Measurements from ENCODE around the gene LYPD6. TPM values are rescaled to one million over a fixed set of nuclear protein-coding genes. Genes with fewer than 3 reads are reported as not detected.

The LYPD6 gene
- total and polyA plus RNA-seq, 2 donors (not counting 3 experiments of a cell fraction or from before 2014, with no cell fraction given) = 3.0 to 4.0 TPM

DNA sequence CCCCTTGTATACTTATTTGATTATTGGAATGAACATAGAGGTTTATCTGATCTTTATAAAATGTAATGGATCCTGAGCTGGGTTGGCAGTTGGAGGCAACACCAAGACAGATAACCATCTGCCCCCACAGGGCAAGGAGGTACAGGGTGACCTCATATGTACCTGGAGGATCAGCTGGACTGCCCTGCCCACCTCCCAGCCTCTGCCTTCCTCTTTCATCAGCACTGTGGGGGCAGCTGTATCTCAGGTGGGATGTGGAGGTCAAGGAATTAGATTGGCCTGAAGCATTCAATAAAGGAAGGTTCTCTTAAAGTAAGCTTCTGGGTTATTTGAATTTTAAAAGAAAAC is 92.6 kb downstream of the LYPD6 start:
- ChIA-PET CTCF (interaction anchor here (1.1 kb wide), 1 partner anchor 22 kb away, joined by 3 read pairs; no protein-coding TSS in a partner anchor), POLR2A (no interaction called here)
- Histone ChIP-seq H2AFZ (ENCODE audit: low read depth, low read length) (no peak overlapping the region), H3K4me2 (ENCODE audit: insufficient read depth, low read length) (no peak overlapping the region), H3K27ac (ENCODE audit: insufficient read depth, low read depth, low read length) (no peak overlapping the region), H3K9me3 (replicated peaks; ENCODE audit: control insufficient read depth, insufficient read depth, low read length) (no peaks in the 10 kb centered on the region), H3K4me3 (replicated peaks in 1 of 3; ENCODE audit: insufficient read depth in 1 of 3, low read depth in 1 of 3, low read length in 3 of 3) (no peak overlapping the region), H3K79me2 (ENCODE audit: control insufficient read depth, insufficient read depth, low read length) (no peaks in the 10 kb centered on the region), H4K20me1 (replicated peaks; ENCODE audit: control insufficient read depth, extremely low read depth, insufficient read depth, low read length) (no peaks in the 10 kb centered on the region), H3K9ac (replicated peaks; ENCODE audit: extremely low read depth, insufficient read depth, low read length) (no peak overlapping the region), H3K4me1 (ENCODE audit: control insufficient read depth, extremely low read depth, insufficient read depth, low read length) (peaks cover under 1% of the 10 kb centered on the region), H3K9me1 (replicated peaks; ENCODE audit: control insufficient read depth, extremely low read depth, insufficient read depth, low read length) (no peaks in the 10 kb centered on the region), H3K36me3 (ENCODE audit: control insufficient read depth in 2 of 2, extremely low read depth in 1 of 2, insufficient read depth in 2 of 2, low read length in 2 of 2) (no peaks in the 10 kb centered on the region), H3K27me3 (ENCODE audit: control insufficient read depth in 2 of 2, insufficient read depth in 2 of 2, low read length in 2 of 2) (no peaks in the 10 kb centered on the region)
- no peak for FAIRE-seq
- TF ChIP-seq, protein P1, sequence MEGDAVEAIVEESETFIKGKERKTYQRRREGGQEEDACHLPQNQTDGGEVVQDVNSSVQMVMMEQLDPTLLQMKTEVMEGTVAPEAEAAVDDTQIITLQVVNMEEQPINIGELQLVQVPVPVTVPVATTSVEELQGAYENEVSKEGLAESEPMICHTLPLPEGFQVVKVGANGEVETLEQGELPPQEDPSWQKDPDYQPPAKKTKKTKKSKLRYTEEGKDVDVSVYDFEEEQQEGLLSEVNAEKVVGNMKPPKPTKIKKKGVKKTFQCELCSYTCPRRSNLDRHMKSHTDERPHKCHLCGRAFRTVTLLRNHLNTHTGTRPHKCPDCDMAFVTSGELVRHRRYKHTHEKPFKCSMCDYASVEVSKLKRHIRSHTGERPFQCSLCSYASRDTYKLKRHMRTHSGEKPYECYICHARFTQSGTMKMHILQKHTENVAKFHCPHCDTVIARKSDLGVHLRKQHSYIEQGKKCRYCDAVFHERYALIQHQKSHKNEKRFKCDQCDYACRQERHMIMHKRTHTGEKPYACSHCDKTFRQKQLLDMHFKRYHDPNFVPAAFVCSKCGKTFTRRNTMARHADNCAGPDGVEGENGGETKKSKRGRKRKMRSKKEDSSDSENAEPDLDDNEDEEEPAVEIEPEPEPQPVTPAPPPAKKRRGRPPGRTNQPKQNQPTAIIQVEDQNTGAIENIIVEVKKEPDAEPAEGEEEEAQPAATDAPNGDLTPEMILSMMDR (IDR thresholded peaks at IDR 0.05; ENCODE audit: extremely low read depth in 1 of 2, insufficient read depth in 1 of 2, low read depth in 1 of 2, low read length in 2 of 2) = no peak
- TF ChIP-seq POLR2A (IDR thresholded peaks at IDR 0.05; ENCODE audit: low read depth, low read length) (no peak), GATA2 (IDR thresholded peaks at IDR 0.05; ENCODE audit: insufficient read depth, insufficient read length, low read depth, low read length) (no peak), EZH2 (IDR thresholded peaks at IDR 0.05; ENCODE audit: borderline replicate concordance, low read depth, low read length, severe bottlenecking) (no peak), MYC (IDR thresholded peaks at IDR 0.05; ENCODE audit: low read depth, low read length) (no peak), POLR2AphosphoS5 (IDR thresholded peaks at IDR 0.05; ENCODE audit: insufficient read depth, low read depth, low read length) (no peak), FOS (IDR thresholded peaks at IDR 0.05; ENCODE audit: borderline replicate concordance, insufficient read depth, low read length) (no peak), JUN (IDR thresholded peaks at IDR 0.05; ENCODE audit: borderline replicate concordance, insufficient read depth, insufficient read length, low read depth) (no peak)
- TF ChIP-seq, protein P2, sequence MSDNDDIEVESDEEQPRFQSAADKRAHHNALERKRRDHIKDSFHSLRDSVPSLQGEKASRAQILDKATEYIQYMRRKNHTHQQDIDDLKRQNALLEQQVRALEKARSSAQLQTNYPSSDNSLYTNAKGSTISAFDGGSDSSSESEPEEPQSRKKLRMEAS (IDR thresholded peaks at IDR 0.05; ENCODE audit: insufficient read depth, insufficient read length) = no peak
- dilution Hi-C loops (cut with MboI; ENCODE audit: extremely low pct_ligation_motif_present, low sequenced_read_pairs) (no loop called here), intact Hi-C loops (cut with micrococcal nuclease) (no loop called here)
- BruUV-seq (replicated peaks) = no TSS peak
- DNase-seq (ENCODE audit: low read depth, low spot score) = no peak

Measured in endothelial cell of umbilical vein (primary cell).